ENCODE data around the gene HTRA3. TPM values are rescaled to one million over a fixed set of nuclear protein-coding genes. Genes with fewer than 3 reads are reported as not detected.

Gene HTRA3
- total RNA-seq, 2 experiments from 2014 or later = not detected

DNA sequence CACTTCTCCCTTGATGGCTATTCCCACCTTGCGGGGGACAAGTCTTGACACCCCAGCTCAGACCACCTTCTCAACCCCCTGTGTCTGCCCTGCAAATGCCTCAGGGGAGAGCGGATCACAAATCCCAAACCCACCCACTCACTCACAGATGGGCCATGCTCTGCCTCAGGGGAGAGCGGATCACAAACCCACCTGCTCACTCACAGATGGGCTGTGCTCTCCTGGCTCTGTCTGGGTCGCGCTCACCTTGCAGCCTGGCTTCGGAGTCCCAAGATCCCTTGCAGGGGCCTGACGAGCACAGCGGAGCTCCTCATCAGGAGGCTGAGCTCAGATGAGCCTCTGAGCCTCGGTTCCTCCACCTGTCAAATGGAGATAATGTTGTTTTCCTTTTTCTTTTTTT, 38.6 kb downstream of the HTRA3 start:
- H3K36me3 Mint-ChIP-seq (ENCODE audit: low read depth) = no peaks in the 10 kb centered on the region
- no peaks in the 10 kb centered on the region for H3K9me3 Mint-ChIP-seq
- DNase-seq = no peak
- H3K4me1 Mint-ChIP-seq = no peaks in the 10 kb centered on the region
- ChIA-PET CTCF (no interaction called here), POLR2A (no interaction called here)
- peaks cover 7% of the 10 kb centered on the region for H3K27me3 Mint-ChIP-seq
- no peak overlapping the region for H3K4me3 Mint-ChIP-seq
- no peak overlapping the region for H3K27ac Mint-ChIP-seq

DNA sequence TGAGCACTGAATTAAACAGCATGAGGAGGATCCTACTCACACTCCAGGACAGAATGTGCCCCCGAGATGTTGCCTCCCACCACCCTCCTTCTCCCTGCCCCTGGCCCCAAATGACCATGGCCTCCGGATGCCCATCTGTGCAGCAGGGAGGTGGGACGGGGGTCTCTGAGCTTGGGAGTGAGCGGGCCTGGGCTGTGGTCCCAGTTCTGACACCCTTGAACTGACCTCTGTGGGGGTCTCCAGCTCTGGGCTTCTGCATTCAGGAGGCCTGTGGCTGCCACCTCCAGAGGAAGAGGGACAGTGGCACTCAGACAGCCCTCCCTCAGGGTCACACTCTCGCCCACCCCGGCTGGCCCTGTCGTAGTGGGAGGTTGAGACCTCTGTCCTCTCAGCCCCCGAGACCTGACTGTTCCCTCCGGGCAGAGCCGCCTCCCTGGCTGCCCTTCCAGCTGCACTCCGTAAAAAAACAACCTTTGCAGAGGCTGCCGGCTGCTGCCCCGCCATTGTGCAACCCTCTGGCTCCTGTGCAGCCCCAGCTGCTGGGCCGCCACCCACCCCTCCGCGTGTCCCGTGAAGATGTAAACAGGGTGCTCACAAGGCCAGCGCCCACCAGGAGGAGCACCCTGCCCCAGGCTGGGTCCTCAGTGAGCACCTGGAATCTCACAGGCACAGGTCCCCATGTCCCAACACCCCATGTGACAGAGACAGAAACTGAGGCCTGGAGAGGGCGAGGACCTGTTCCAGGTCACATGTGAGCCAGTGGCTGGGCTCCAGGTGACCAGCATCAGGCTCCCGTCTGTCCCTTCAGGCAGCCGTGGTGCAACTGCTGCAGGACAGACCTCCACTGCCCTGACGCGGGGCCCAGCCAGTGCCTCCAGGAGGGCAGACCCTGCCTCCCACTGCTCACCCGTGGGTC, 39.6 kb downstream of the HTRA3 start:
- ChIA-PET CTCF (no interaction called here), POLR2A (no interaction called here)
- H3K9me3 Mint-ChIP-seq = no peaks in the 10 kb centered on the region
- H3K4me3 Mint-ChIP-seq = no peak overlapping the region
- no peaks in the 10 kb centered on the region for H3K4me1 Mint-ChIP-seq
- H3K27ac Mint-ChIP-seq = no peak overlapping the region
- H3K36me3 Mint-ChIP-seq (ENCODE audit: low read depth) = no peaks in the 10 kb centered on the region
- DNase-seq = no peak
- peaks cover 11% of the 10 kb centered on the region for H3K27me3 Mint-ChIP-seq

- CTCF ChIA-PET = no interaction called here
- POLR2A ChIA-PET = no interaction called here
- Mint-ChIP-seq H3K27ac (no peak overlapping the region), H3K4me3 (no peak overlapping the region), H3K9me3 (no peaks in the 10 kb centered on the region), H3K27me3 (peaks cover 11% of the 10 kb centered on the region), H3K36me3 (ENCODE audit: low read depth) (no peaks in the 10 kb centered on the region), H3K4me1 (no peaks in the 10 kb centered on the region)
- no peak for DNase-seq
These were observed 40.8 kb downstream of the HTRA3 start for GRCh38 chr4:8310306-8310705.

- H3K4me1 Mint-ChIP-seq = no peaks in the 10 kb centered on the region
- no peak overlapping the region for H3K27ac Mint-ChIP-seq
- POLR2A ChIA-PET = no interaction called here
- H3K4me3 Mint-ChIP-seq = no peak overlapping the region
- no peaks in the 10 kb centered on the region for H3K36me3 Mint-ChIP-seq (ENCODE audit: low read depth)
- DNase-seq = no peak
- CTCF ChIA-PET = no interaction called here
- H3K27me3 Mint-ChIP-seq = peaks cover 11% of the 10 kb centered on the region
- no peaks in the 10 kb centered on the region for H3K9me3 Mint-ChIP-seq
These were observed 41.8 kb downstream of the HTRA3 start for GRCh38 chr4:8311101-8312068.

DNA sequence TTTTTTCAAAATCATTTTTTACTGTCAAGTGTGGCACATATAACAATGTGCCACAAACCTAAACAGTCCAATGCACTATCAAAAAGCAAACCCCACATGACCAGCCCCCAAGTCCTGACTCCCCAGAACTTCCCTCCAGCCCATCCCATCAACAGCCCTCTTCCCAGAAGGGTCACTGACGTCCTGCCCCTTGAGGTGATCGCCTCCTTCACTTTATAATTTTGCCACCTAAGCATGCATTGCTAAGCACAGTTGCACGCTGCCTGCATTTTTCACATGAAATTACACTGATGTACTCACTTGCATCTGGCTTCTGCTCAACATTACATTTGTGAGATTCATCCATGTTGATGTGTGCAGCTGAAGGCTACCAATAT, 42.5 kb downstream of the HTRA3 start:
- no peaks in the 10 kb centered on the region for H3K9me3 Mint-ChIP-seq
- H3K4me3 Mint-ChIP-seq = no peak overlapping the region
- H3K27me3 Mint-ChIP-seq = peaks cover 11% of the 10 kb centered on the region
- POLR2A ChIA-PET = no interaction called here
- no peak for DNase-seq
- H3K27ac Mint-ChIP-seq = no peak overlapping the region
- CTCF ChIA-PET = no interaction called here
- H3K36me3 Mint-ChIP-seq (ENCODE audit: low read depth) = no peaks in the 10 kb centered on the region
- H3K4me1 Mint-ChIP-seq = no peaks in the 10 kb centered on the region

GRCh38 chr4:8312976-8313375, 43.4 kb downstream of the HTRA3 start:
- ChIA-PET POLR2A (no interaction called here), CTCF (no interaction called here)
- H3K27me3 Mint-ChIP-seq = peaks cover 11% of the 10 kb centered on the region
- no peak overlapping the region for H3K4me3 Mint-ChIP-seq
- no peak for DNase-seq
- no peaks in the 10 kb centered on the region for H3K36me3 Mint-ChIP-seq (ENCODE audit: low read depth)
- H3K4me1 Mint-ChIP-seq = no peaks in the 10 kb centered on the region
- H3K9me3 Mint-ChIP-seq = no peaks in the 10 kb centered on the region
- H3K27ac Mint-ChIP-seq = no peak overlapping the region

DNA sequence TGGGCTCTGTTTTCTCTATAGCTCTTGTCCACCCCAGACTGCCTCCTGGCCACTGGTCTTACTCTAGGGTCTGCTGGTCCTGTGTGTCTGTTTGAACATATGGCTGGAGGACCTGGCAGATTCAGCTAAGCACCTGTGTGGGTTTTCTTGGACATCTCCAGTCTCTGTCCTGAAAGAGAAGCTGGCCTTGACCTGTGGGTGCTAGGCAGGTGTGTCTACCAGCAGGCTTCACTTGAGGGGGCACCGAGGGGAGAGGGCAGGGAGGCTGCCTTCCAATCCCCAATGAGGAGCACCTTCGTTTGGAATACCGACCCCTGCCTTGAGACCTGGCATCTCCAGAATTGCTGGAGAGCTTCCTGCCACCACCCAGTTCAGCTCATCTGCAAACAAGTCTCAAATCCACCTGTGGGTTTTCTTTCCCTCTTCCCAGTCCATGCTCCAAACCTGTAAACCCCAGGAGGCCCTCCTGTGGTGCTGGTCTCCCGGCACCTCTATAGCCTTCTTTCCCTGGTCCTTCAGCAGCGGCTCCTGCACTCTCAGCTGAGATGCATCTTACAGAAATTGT, 45.2 kb downstream of the HTRA3 start:
- no peak for DNase-seq
- no peaks in the 10 kb centered on the region for H3K4me1 Mint-ChIP-seq
- ChIA-PET POLR2A (no interaction called here), CTCF (no interaction called here)
- no peak overlapping the region for H3K4me3 Mint-ChIP-seq
- peaks cover 11% of the 10 kb centered on the region for H3K27me3 Mint-ChIP-seq
- H3K9me3 Mint-ChIP-seq = no peaks in the 10 kb centered on the region
- no peaks in the 10 kb centered on the region for H3K36me3 Mint-ChIP-seq (ENCODE audit: low read depth)
- H3K27ac Mint-ChIP-seq = no peak overlapping the region

DNA sequence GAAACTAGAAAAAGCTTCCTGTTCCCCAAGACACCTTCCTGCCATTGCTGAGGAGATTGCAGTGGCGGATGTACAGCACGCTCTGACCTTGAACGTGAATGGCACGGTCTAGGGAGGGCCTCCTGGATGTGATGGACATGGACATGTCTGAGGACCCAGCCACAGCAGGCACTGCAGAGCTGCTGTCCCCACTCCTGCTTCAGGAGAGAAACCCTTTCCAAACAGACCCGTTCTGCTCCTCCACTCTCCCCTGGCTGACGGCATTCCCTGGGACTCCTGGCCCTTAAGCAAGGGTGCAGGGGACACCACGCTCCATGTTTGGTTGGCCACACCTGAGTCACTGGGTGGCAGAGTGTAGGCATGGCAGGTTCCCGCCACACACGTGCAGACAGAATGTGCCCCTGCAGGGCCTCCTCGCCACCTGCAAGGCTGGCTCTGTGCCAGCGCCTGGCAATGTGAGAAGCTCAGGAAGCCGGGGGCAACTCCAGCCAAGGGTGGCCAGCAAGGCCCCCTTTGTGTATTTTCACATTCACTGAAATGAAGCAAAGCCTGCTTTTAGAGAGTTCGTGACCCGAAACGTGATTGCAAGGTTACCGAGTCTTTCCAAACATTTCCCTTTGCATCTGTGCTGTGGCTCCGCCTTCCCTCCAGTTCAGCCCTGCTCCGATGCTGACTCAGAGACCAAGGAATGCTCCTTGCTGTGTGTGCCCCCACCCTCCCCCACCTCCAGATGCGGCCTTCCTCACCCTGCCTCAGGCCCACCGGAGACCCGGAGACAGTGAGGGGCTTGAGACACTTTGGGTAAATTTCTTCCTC, 46.1 kb downstream of the HTRA3 start:
- Mint-ChIP-seq H3K36me3 (ENCODE audit: low read depth) (no peaks in the 10 kb centered on the region), H3K4me3 (no peak overlapping the region), H3K4me1 (no peaks in the 10 kb centered on the region), H3K27ac (no peak overlapping the region), H3K9me3 (no peaks in the 10 kb centered on the region), H3K27me3 (peaks cover 11% of the 10 kb centered on the region)
- ChIA-PET CTCF (no interaction called here), POLR2A (no interaction called here)
- no peak for DNase-seq

DNA sequence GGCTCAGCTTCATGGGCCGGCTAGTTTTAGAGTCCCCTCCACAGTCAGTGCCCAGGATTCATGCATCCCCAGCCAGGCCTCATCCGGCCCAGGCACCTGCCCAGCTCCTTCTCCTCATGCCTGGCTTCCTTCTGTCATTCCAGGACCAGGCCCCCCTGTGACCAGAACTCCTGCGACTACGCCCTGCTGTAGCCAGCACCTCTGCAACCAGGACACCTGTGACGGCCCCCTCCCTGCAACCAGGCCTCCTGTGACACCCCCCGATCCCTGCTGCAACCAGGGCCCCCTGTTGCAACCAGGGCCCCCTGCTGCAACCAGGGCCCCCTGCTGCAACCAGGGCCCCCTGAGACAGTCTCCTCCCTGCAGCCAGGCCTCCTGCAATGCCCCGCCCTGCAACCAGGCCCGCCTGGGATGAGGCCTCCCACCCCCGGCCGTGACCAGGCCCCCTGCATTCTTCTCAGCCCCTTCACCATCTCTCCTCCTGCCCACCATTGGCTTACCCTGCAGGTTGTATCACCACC, 46.8 kb downstream of the HTRA3 start:
- DNase-seq = no peak
- POLR2A ChIA-PET = no interaction called here
- CTCF ChIA-PET = no interaction called here
- H3K4me3 Mint-ChIP-seq = no peak overlapping the region
- no peaks in the 10 kb centered on the region for H3K36me3 Mint-ChIP-seq (ENCODE audit: low read depth)
- H3K9me3 Mint-ChIP-seq = no peaks in the 10 kb centered on the region
- H3K27me3 Mint-ChIP-seq = peaks cover 11% of the 10 kb centered on the region
- H3K4me1 Mint-ChIP-seq = no peaks in the 10 kb centered on the region
- no peak overlapping the region for H3K27ac Mint-ChIP-seq

DNA sequence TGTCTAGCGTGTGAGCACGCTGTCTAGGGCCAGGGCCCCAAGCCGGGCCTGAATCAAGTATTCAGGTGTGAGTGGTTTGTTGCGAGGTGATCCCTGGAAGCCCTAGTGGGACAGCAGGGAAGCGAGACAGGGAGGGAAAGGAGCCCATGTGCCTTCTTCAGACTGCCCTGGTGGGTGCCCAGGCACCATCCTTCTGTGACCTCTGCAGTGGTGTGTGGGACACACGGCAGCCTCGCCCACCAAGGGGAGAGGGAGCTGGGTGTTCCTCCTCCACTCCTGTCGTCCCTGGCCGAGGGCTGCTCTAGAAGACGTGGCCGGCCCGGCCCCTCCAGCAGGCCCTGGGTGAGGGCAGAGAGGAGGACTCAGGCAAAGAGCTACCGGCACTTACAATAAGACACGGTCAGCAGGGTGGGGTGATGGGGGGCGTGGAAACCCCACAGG, 47.4 kb downstream of the HTRA3 start:
- H3K4me3 Mint-ChIP-seq = no peak overlapping the region
- peaks cover 11% of the 10 kb centered on the region for H3K27me3 Mint-ChIP-seq
- H3K36me3 Mint-ChIP-seq (ENCODE audit: low read depth) = no peaks in the 10 kb centered on the region
- DNase-seq = no peak
- no peaks in the 10 kb centered on the region for H3K4me1 Mint-ChIP-seq
- H3K27ac Mint-ChIP-seq = no peak overlapping the region
- no peaks in the 10 kb centered on the region for H3K9me3 Mint-ChIP-seq
- POLR2A ChIA-PET = no interaction called here
- CTCF ChIA-PET = no interaction called here

- ChIA-PET POLR2A (no interaction called here), CTCF (no interaction called here)
- Mint-ChIP-seq H3K36me3 (ENCODE audit: low read depth) (no peaks in the 10 kb centered on the region), H3K4me3 (no peak overlapping the region), H3K27me3 (peaks cover 6% of the 10 kb centered on the region), H3K9me3 (no peaks in the 10 kb centered on the region), H3K4me1 (no peaks in the 10 kb centered on the region), H3K27ac (no peak overlapping the region)
- no peak for DNase-seq
These were observed 47.9 kb downstream of the HTRA3 start for GRCh38 chr4:8317474-8317873.

DNA sequence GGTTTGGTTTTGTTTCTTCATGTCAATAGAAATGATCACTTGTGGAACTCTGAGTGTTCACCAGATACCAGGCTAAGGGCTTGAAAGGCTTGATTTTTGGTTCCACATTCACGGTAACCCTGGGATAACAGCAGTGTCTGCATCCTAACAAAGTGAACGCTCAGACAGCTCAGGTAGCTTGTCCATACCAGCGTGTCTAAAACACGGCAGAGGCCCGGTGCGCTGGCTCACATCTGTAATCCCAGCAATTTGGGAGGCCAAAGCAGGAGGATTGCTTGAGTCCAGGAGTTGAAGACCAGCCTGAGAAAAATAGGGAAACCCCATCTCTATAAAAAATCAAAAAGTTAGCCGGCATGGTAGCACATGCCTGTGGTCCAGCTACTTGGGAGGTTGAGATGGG, 49.0 kb downstream of the HTRA3 start:
- Mint-ChIP-seq H3K27ac (no peak overlapping the region), H3K36me3 (ENCODE audit: low read depth) (no peaks in the 10 kb centered on the region), H3K4me1 (no peaks in the 10 kb centered on the region), H3K27me3 (peaks cover 4% of the 10 kb centered on the region), H3K9me3 (no peaks in the 10 kb centered on the region), H3K4me3 (no peak overlapping the region)
- no peak for DNase-seq
- CTCF ChIA-PET = no interaction called here
- POLR2A ChIA-PET = no interaction called here

GRCh38 chr4:8319061-8319460, 49.5 kb downstream of the HTRA3 start:
- ChIA-PET CTCF (no interaction called here), POLR2A (no interaction called here)
- H3K27me3 Mint-ChIP-seq = peaks cover under 1% of the 10 kb centered on the region
- no peaks in the 10 kb centered on the region for H3K9me3 Mint-ChIP-seq
- H3K4me3 Mint-ChIP-seq = no peak overlapping the region
- H3K4me1 Mint-ChIP-seq = no peaks in the 10 kb centered on the region
- no peaks in the 10 kb centered on the region for H3K36me3 Mint-ChIP-seq (ENCODE audit: low read depth)
- no peak overlapping the region for H3K27ac Mint-ChIP-seq
- DNase-seq = no peak
